HUES6 (cell line): ENCODE data around the gene SYTL3.

ENCODE experiments used
- H3K27ac ChIP-seq: 2 replicates; pipeline ENCODE4 v1.7.0; 2013; ENCODE audit warnings: low read depth, mild to moderate bottlenecking, low read length, inconsistent platforms
- H3K27me3 ChIP-seq: 2 replicates; pipeline ENCODE4 v1.6.1; 2013; ENCODE audit warnings: low read length; ENCODE audit not compliant: control insufficient read depth, insufficient read depth
- H3K36me3 ChIP-seq: 2 replicates; pipeline ENCODE4 v1.6.1; 2013; ENCODE audit warnings: low read length; ENCODE audit not compliant: control insufficient read depth, insufficient read depth
- H3K4me1 ChIP-seq: 2 replicates; pipeline ENCODE4 v1.6.1; 2013; ENCODE audit warnings: low read length; ENCODE audit not compliant: control insufficient read depth, insufficient read depth
- H3K4me3 ChIP-seq: 2 replicates; pipeline ENCODE4 v1.5.1; 2013; ENCODE audit warnings: low read depth, low read length
- H3K9ac ChIP-seq: one replicate; pipeline ENCODE4 v1.6.1; 2013; ENCODE audit warnings: mild to moderate bottlenecking, low read length
- H3K9me3 ChIP-seq: 2 replicates; pipeline ENCODE4 v1.6.1; 2013; ENCODE audit warnings: low read depth, low read length; ENCODE audit not compliant: control insufficient read depth, insufficient read depth

SYTL3 gene

DNA sequence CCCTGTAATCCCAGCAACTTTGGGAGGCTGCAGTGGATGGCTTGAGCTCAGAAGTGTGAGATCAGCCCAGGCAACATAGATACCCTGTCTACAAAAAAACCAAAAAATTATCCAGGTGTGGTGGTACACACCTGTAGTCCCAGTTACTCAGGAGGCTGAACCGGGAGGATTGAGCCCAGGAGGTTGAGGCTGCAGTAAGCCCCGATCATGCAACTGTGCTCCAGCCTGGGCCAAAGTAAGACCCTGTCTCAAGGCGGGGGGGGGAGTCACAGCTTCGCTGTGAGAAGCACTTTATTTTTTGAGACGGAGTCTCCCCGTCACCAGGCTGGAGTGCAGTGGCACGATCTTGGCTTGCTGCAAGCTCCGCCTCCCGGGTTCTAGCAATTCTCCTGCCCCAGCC is 115.1 kb downstream of the SYTL3 start:
- Histone ChIP-seq H3K27me3 (no peaks in the 10 kb centered on the region), H3K36me3 (peaks cover 55% of the 10 kb centered on the region), H3K9ac (no peak overlapping the region), H3K4me1 (peaks cover 8% of the 10 kb centered on the region), H3K4me3 (no peak overlapping the region), H3K27ac (no peak overlapping the region), H3K9me3 (no peaks in the 10 kb centered on the region)

DNA sequence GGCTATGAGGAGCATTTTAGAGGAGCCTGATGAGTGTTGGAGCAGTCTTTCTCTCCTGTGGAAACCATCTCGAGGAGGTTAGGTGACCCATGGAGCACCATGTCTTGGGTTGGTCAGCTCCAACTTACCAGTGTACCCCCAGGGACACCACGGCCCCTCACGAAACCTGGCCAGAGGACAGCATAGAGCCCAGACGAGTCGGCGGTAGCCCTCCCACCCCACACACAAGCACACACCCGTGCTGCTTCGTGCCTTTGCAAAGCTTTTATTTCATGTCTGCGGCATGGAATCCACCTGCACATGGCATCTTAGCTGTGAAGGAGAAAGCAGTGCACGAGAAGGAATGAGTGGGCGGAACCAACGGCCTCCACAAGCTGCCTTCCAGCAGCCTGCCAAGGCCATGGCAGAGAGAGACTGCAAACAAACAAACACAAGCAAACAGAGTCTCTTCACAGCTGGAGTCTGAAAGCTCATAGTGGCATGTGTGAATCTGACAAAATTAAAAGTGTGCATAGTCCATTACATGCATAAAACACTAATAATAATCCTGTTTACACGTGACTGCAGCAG is 115.7 kb downstream of the SYTL3 start:
- Histone ChIP-seq H3K27me3 (no peaks in the 10 kb centered on the region), H3K36me3 (peaks cover 61% of the 10 kb centered on the region), H3K27ac (no peak overlapping the region), H3K4me1 (peaks cover 8% of the 10 kb centered on the region), H3K9ac (no peak overlapping the region), H3K4me3 (no peak overlapping the region), H3K9me3 (no peaks in the 10 kb centered on the region)

DNA sequence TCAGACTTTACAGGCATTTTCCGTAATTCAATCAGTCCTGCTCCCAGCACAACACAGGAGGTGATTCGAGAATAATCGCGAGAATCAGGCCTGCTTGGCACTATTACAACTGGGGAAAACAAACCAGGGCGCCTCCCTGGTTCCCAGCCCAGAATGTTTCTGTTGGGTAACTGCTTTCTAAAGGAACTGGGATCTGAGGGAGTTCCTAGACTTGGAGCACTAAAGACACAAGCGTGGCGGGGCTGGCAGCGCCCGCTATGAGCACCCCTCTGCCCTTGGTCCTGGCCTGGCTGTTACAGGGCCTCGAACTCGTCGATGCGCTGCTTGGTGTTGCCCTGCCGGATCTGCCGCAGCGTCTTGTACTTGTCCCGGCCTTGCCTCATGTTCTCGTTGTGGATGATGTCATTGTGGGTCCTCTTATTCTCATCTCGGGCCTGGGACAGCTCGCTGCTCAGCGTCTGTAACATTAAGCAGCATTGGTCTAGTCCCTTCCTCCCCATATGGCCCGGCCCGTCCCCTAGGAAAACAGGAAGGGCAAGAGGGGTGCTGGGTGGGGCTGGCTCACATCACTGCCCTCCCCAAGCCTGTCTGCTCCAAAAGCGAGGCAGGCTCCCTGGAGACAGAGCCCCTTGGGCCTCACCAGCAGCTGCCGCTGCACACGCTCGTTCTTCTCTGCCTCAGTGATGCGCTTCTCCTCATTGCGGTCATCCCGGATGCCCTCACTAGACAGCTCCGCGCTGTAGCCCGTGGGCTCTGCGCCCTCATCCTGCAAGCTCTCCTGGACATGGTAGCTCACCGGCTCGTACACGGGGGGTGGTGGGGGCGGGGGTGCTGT is 117.0 kb downstream of the SYTL3 start:
- Histone ChIP-seq H3K9me3 (no peaks in the 10 kb centered on the region), H3K9ac (no peak overlapping the region), H3K27ac (no peak overlapping the region), H3K27me3 (no peaks in the 10 kb centered on the region), H3K4me1 (peaks cover 3% of the 10 kb centered on the region; the same call in 1 of the 2 replicates), H3K4me3 (no peak overlapping the region), H3K36me3 (peaks cover 74% of the 10 kb centered on the region)

DNA sequence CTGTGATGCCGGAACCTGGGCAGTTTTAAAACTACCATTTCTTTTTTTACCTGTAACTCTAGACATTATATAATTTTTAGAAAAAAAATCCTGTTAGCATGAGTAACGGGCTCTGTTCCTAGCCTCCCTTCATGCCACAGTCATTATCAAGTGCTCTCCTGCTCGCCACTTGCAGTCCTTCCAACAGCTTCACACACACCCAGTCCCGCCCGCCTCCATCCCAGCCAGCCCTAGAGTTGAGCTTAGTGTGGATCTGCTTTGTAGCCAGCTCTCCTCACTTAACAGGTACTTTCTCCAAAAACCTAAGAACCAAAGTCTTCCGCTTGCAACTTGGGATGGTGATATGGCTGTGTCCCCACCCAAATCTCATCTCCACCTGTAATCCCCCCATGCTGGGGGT is 117.9 kb downstream of the SYTL3 start:
- peaks cover 82% of the 10 kb centered on the region for H3K36me3 ChIP-seq
- no peak overlapping the region for H3K27ac ChIP-seq
- no peak overlapping the region for H3K9ac ChIP-seq

DNA sequence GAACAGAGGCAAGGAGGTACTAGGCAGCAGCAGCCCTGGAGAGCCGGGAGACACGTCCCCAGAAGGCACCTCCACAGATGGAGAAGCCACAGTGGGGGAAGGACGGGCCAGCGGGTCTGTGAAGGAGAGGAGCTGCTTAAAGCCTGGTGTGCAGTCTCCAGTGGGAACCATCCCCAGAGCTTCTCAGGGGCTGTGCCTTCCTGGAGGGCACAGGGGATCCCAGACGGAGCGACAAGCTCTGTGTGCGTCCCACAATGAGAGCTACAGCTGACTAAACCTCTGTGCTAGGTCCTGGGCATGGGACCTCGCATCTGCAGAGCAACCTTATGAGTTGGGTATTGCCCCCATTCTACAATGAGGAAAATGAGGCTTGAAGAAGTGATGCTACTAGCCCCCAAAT is 118.6 kb downstream of the SYTL3 start:
- Histone ChIP-seq H3K4me1 (peaks cover 15% of the 10 kb centered on the region; the same call in 1 of the 2 replicates), H3K9ac (no peak overlapping the region), H3K36me3 (peaks cover 90% of the 10 kb centered on the region), H3K4me3 (no peak overlapping the region), H3K27me3 (no peaks in the 10 kb centered on the region), H3K9me3 (no peaks in the 10 kb centered on the region), H3K27ac (no peak overlapping the region)

More for the DNA sequence above, 117.9 kb downstream of the SYTL3 start:
- no peaks in the 10 kb centered on the region for H3K9me3 ChIP-seq
- no peak overlapping the region for H3K4me3 ChIP-seq
- peaks cover 10% of the 10 kb centered on the region; the same call in 1 of the 2 replicates for H3K4me1 ChIP-seq
- H3K27me3 ChIP-seq = no peaks in the 10 kb centered on the region

DNA sequence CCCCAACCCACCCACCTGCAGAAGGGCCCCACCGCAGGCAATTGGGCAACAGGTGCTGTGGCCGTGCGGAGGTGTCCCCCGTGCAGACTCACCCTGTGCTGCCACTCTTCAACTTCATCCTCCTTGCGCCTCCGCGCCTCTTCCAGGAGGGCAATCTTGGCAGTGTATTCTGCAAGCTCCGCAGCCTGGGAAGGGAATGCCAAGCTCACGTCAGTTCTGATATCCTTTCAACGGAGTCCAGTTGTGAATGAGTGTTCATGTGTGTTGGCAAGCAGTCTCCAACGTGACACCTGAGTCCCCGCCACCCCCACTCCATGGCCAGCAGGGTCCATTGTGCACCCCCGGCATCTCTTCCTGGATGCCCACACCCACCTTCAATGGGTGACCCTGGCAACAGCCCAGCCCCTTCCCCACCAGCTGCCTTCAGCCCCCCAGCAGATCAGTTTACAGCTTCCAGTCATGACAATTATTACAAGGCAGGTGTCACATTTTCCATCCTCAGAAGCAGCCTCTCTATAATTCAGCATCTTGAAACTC is 119.4 kb downstream of the SYTL3 start:
- no peak overlapping the region for H3K27ac ChIP-seq
- H3K4me1 ChIP-seq = peaks cover 22% of the 10 kb centered on the region; the same call in 1 of the 2 replicates
- H3K4me3 ChIP-seq = no peak overlapping the region
- peaks cover 98% of the 10 kb centered on the region for H3K36me3 ChIP-seq
- H3K27me3 ChIP-seq = no peaks in the 10 kb centered on the region
- H3K9me3 ChIP-seq = no peaks in the 10 kb centered on the region
- H3K9ac ChIP-seq = no peak overlapping the region

DNA sequence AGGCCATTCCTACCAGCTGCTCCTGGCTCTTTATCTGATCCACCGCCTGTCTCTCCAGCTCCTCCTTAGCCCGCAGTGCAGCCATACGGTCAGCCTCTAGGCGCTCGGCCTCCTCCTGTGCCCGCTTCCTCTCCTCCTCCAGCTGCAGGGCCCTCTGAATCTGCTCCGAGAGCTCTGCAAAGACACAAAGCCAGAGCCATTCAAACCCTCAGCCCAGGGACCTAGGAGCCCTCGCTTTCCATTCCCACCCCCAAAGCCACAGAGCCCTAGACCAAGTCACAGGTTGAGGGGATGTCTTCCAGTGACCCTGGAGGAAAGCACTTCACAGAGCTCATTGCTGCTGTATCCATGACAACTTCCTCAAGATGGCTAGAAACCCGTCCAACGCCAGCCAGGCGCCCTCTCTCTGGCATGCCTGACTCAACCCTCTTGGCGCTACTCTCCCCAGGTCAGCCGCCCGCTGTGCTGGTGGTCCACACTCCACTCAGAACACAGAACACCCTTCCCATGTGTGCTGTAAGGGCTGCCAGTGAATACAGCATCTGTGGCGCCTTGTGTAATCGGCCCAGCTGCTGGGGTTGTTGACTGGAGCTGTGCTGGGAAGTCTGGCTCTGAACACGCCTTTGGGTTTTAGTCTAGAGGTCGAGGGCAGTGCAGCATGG is 120.0 kb downstream of the SYTL3 start:
- peaks cover 26% of the 10 kb centered on the region; the same call in 1 of the 2 replicates for H3K4me1 ChIP-seq
- H3K27ac ChIP-seq = no peak overlapping the region
- H3K4me3 ChIP-seq = no peak overlapping the region
- no peaks in the 10 kb centered on the region for H3K27me3 ChIP-seq
- H3K36me3 ChIP-seq = peaks cover 99% of the 10 kb centered on the region
- no peaks in the 10 kb centered on the region for H3K9me3 ChIP-seq
- no peak overlapping the region for H3K9ac ChIP-seq

DNA sequence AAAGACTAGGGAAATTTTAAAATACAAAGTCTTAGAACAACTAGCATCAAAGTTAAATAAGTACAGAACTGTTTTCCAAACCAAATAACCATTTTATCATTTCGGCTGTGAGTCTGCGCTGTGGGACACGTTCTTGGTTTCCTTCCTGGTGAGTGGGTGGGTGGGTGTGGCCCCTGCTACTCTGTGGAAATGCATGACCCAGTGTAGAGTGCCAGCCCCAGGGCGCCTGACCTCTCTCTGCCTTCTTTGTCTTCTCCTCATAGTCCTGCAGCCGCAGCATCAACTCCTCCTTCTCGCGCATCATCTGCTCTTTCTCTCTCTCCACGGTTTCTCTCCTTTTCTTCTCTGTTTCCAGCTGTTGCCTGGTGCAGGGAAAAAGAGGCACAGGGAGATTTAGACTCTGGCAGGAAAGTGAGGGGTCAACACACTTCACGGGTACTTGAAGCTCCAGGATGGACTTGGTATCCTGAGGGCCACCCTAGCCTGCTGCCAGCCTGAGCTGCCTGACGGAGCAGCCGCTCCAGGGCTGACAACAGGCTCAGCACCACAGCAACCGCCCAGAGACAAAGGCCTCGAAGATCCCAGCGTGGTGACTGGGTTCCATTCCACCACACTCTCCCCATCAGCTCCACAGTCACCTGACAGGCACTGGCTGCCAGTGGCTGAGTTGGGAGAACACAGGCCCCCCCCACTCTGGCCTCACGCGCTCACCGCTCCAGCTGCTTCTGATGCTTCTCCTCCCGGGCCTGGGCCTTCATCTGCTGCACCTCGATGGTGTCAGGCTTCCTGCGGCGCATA is 120.9 kb downstream of the SYTL3 start:
- no peaks in the 10 kb centered on the region for H3K9me3 ChIP-seq
- H3K9ac ChIP-seq = no peak overlapping the region
- H3K27ac ChIP-seq = no peak overlapping the region
- no peak overlapping the region for H3K4me3 ChIP-seq
- H3K4me1 ChIP-seq = peaks cover 26% of the 10 kb centered on the region; the same call in 1 of the 2 replicates
- H3K27me3 ChIP-seq = no peaks in the 10 kb centered on the region
- peaks cover 100% of the 10 kb centered on the region for H3K36me3 ChIP-seq

DNA sequence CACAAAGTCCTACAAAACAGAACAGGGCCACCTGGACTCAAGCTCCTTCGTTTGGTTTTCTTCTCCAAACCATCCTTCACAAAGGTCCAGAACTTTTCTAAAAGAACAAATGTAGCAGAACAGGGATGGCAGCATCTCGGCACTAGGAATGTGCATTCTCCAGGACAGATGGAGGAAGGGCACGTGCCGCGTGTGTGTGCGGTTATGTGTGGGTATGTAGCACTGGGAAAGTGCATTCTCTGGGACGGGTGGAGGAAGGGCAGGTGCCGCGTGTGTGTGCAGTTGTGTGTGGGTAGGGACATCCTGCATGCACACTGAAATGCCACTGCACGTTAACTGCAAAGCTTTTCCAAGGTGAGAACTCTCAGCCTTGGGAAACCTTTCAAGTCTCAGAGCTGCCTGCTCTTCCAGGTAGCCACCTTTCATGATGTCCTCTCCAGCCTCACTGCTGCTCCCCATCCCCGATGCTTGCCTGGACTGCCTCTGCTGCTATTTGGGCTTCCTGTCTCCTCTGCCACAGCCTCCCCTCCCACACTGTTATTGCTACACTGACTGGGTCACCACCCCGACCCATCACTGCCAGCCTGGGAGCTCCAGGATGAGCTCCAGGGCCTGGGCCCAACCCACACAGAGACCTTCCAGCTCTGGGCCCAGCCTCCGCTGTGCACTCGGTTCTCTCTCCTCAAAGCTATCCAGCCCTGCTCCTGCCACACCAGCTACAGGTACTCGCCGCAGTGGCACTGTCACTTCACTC is 121.7 kb downstream of the SYTL3 start:
- Histone ChIP-seq H3K4me1 (peaks cover 26% of the 10 kb centered on the region; the same call in 1 of the 2 replicates), H3K9ac (no peak overlapping the region), H3K27ac (no peak overlapping the region), H3K27me3 (no peaks in the 10 kb centered on the region), H3K9me3 (no peaks in the 10 kb centered on the region), H3K36me3 (peaks cover 100% of the 10 kb centered on the region), H3K4me3 (no peak overlapping the region)

DNA sequence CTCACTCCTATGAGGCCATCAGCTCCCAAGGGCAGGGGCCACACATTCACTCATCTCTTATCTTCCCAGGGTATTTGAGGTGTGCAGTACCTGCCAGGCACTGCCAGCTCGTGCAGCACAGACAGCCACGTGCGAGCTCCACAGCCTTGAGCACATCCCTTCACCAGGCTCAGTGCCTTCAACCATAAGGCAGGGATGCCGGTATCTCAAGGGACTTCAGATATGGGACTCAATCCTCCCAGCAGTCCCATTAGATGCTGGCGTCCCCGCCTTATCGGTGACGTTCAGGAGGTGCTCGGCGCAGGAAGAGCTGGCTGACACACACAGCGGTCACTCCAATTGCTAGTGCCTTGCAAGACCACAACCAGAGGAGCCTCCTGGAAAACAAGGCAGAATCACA is 122.3 kb downstream of the SYTL3 start:
- peaks cover 26% of the 10 kb centered on the region; the same call in 1 of the 2 replicates for H3K4me1 ChIP-seq
- no peak overlapping the region for H3K27ac ChIP-seq

More for the DNA sequence above, 122.3 kb downstream of the SYTL3 start:
- Histone ChIP-seq H3K9me3 (no peaks in the 10 kb centered on the region), H3K4me3 (no peak overlapping the region), H3K27me3 (no peaks in the 10 kb centered on the region), H3K36me3 (peaks cover 100% of the 10 kb centered on the region), H3K9ac (no peak overlapping the region)
